OCI-LY1 (cell line): ENCODE results near the gene STAG3.
"Not testable (repeated sequence)": the region's sequence is repeated elsewhere in the genome, so short reads cannot be mapped to it uniquely, and the experiment has no call there.

Source experiments
- H2AFZ ChIP-seq: fragments of 200-600 bp; sonication (generic), shearing (Covaris generic); 2 replicates; pipeline ENCODE4 v1.6.0; 2014; ENCODE audit warnings: antibody characterized with exemption, mild to moderate bottlenecking, low read length
- H3F3A ChIP-seq: fragments of 200-600 bp; sonication (generic), shearing (Covaris generic); 2 replicates; pipeline ENCODE4 v1.6.0; 2014; ENCODE audit warnings: mild to moderate bottlenecking, antibody characterized with exemption, low read length, moderate library complexity; ENCODE audit not compliant: insufficient read depth
- H3K27ac ChIP-seq: fragments of 200-600 bp; sonication (generic); 2 replicates; pipeline ENCODE4 v1.5.1; 2014; ENCODE audit warnings: low read length, mixed run types, mild to moderate bottlenecking, low read depth; ENCODE audit not compliant: poor library complexity, severe bottlenecking
- H3K27me3 ChIP-seq: fragments of 200-600 bp; sonication (generic); 2 replicates; pipeline ENCODE4 v1.6.0; 2014; ENCODE audit warnings: antibody characterized with exemption, mild to moderate bottlenecking, low read length, moderate library complexity; ENCODE audit not compliant: insufficient read depth
- H3K36me3 ChIP-seq: fragments of 200-600 bp; sonication (generic); 2 replicates; pipeline ENCODE4 v1.6.1; 2014; ENCODE audit warnings: mild to moderate bottlenecking, antibody characterized with exemption, low read length, moderate library complexity, mixed read lengths; ENCODE audit not compliant: insufficient read depth
- H3K4me1 ChIP-seq: fragments of 200-600 bp; sonication (generic); 2 replicates; pipeline ENCODE4 v1.5.1; 2014; ENCODE audit warnings: mild to moderate bottlenecking, low read length, moderate library complexity; ENCODE audit not compliant: insufficient read depth, severe bottlenecking
- H3K4me2 ChIP-seq: fragments of 200-600 bp; sonication (generic), shearing (Covaris generic); 2 replicates; pipeline ENCODE4 v1.6.1; 2014; ENCODE audit warnings: low read length
- H3K4me3 ChIP-seq: fragments of 200-600 bp; sonication (generic); 2 replicates; pipeline ENCODE4 v1.5.1; 2014; ENCODE audit warnings: low read length, low read depth, mild to moderate bottlenecking, mixed read lengths; ENCODE audit not compliant: poor library complexity, severe bottlenecking
- H3K79me2 ChIP-seq: fragments of 200-600 bp; shearing (Covaris generic); 2 replicates; pipeline ENCODE4 v1.6.1; 2016; ENCODE audit warnings: mixed run types, low read length, mixed read lengths; ENCODE audit not compliant: insufficient read depth
- H3K9ac ChIP-seq: fragments of 200-600 bp; sonication (generic), shearing (Covaris generic); 2 replicates; pipeline ENCODE4 v1.6.1; 2014; ENCODE audit warnings: mild to moderate bottlenecking, low read length, mixed read lengths
- H3K9me2 ChIP-seq: fragments of 200-600 bp; sonication (generic), shearing (Covaris generic); 2 replicates; pipeline ENCODE4 v1.6.1; 2014; ENCODE audit warnings: low read depth, mild to moderate bottlenecking, low read length, mixed read lengths
- H3K9me3 ChIP-seq: fragments of 200-600 bp; shearing (Covaris generic); 2 replicates; pipeline ENCODE4 v1.6.1; 2014; ENCODE audit warnings: low read length, mixed read lengths
- H4K20me1 ChIP-seq: fragments of 200-600 bp; sonication (generic), shearing (Covaris generic); 2 replicates; pipeline ENCODE4 v1.6.0; 2016; ENCODE audit warnings: mild to moderate bottlenecking, low read length; ENCODE audit not compliant: insufficient read depth
- CTCF ChIP-seq: fragments of 200-600 bp; sonication (generic), shearing (Covaris generic); IDR thresholded peaks from 2 replicates; pipeline ENCODE4 v1.5.1; 2017; ENCODE audit warnings: mild to moderate bottlenecking, antibody characterized with exemption, low read length, moderate library complexity, mixed read lengths
- EZH2 ChIP-seq: fragments of 200-600 bp; sonication (generic), shearing (Covaris generic); IDR thresholded peaks from 2 replicates; pipeline ENCODE4 v1.8.0; 2017; ENCODE audit warnings: borderline replicate concordance, mixed run types, mild to moderate bottlenecking, antibody characterized with exemption, low read length, moderate library complexity, mixed read lengths

The STAG3 gene

GRCh38 chr7:100183090-100183489 lies 5.4 kb downstream of the STAG3 start:
- not testable (repeated sequence) for H3K4me3 ChIP-seq, H3K27me3 ChIP-seq, H2AFZ ChIP-seq, H3K36me3 ChIP-seq, H3K79me2 ChIP-seq, H3K9me2 ChIP-seq, H3K9ac ChIP-seq, H4K20me1 ChIP-seq, H3F3A ChIP-seq, H3K9me3 ChIP-seq, H3K4me2 ChIP-seq
- Histone ChIP-seq H3K4me1 (peaks cover 39% of the 10 kb centered on the region), H3K27ac (peak overlapping the region; percentile 59)

- Histone ChIP-seq H3K4me1 (peaks cover 44% of the 10 kb centered on the region), H3K9me2 (no peaks in the 10 kb centered on the region), H3K4me2 (no peak overlapping the region), H4K20me1 (no peaks in the 10 kb centered on the region), H2AFZ (no peak overlapping the region), H3F3A (no peaks in the 10 kb centered on the region), H3K27me3 (no peaks in the 10 kb centered on the region), H3K36me3 (no peaks in the 10 kb centered on the region), H3K9me3 (no peaks in the 10 kb centered on the region), H3K4me3 (no peak overlapping the region), H3K79me2 (no peaks in the 10 kb centered on the region), H3K27ac (no peak overlapping the region), H3K9ac (no peak overlapping the region)
- no peak for TF ChIP-seq EZH2
- TF ChIP-seq CTCF, result no peak
These were observed 8.0 kb downstream of the STAG3 start for GRCh38 chr7:100185726-100186125.

GRCh38 chr7:100189061-100189460 lies 11.3 kb downstream of the STAG3 start:
- Histone ChIP-seq H3K9me3 (no peaks in the 10 kb centered on the region), H3K36me3 (no peaks in the 10 kb centered on the region), H3K9ac (peak overlapping the region; percentile 9; the same call in 1 of the 2 replicates), H3F3A (no peaks in the 10 kb centered on the region), H2AFZ (no peak overlapping the region), H3K4me2 (no peak overlapping the region), H3K27ac (peak overlapping the region; percentile 93), H3K27me3 (no peaks in the 10 kb centered on the region), H3K79me2 (no peaks in the 10 kb centered on the region), H4K20me1 (no peaks in the 10 kb centered on the region), H3K9me2 (no peaks in the 10 kb centered on the region), H3K4me1 (peaks cover 52% of the 10 kb centered on the region), H3K4me3 (no peak overlapping the region)
- peak; percentile 53; the same call in 1 of the 2 replicates for TF ChIP-seq CTCF
- TF ChIP-seq EZH2, result no peak

- Histone ChIP-seq H2AFZ (no peak overlapping the region), H3K9ac (peak overlapping the region; percentile 38; the same call in 1 of the 2 replicates)
These were observed 12.5 kb downstream of the STAG3 start for GRCh38 chr7:100190048-100190711.

More at GRCh38 chr7:100190048-100190711, 12.5 kb downstream of the STAG3 start:
- peaks cover 6% of the 10 kb centered on the region; the same call in 1 of the 2 replicates for H3F3A ChIP-seq
- TF ChIP-seq EZH2 (no peak), CTCF (peak; percentile 76)
- H3K9me3 ChIP-seq, result no peaks in the 10 kb centered on the region
- no peak overlapping the region for H3K4me3 ChIP-seq
- peak overlapping the region; percentile 29; the same call in 1 of the 2 replicates for H3K4me2 ChIP-seq
- peaks cover 53% of the 10 kb centered on the region for H3K4me1 ChIP-seq
- H3K9me2 ChIP-seq, result no peaks in the 10 kb centered on the region
- peak overlapping the region; percentile 93 for H3K27ac ChIP-seq
- H3K27me3 ChIP-seq, result no peaks in the 10 kb centered on the region
- H4K20me1 ChIP-seq, result no peaks in the 10 kb centered on the region
- no peaks in the 10 kb centered on the region for H3K79me2 ChIP-seq
- H3K36me3 ChIP-seq, result no peaks in the 10 kb centered on the region
